HG03442 (cell line): ENCODE data around the gene BMP6.

Experiments used
- ATAC-seq: cut with Tn5 transposase; IDR thresholded peaks from one replicate; pipeline ENCODE4 v1.9.1; 2021; ENCODE audit warnings: mild to moderate bottlenecking, moderate library complexity; ENCODE audit not compliant: unreplicated experiment

The BMP6 gene

GRCh38 chr6:7901056-7901455 is 175.2 kb downstream of the BMP6 start:
- no peak for ATAC-seq

GRCh38 chr6:7901780-7902179 is 175.9 kb downstream of the BMP6 start:
- ATAC-seq = no peak

- no peak for ATAC-seq
Measured at GRCh38 chr6:7902221-7902620, 176.3 kb downstream of the BMP6 start.

- ATAC-seq = no peak
Measured at GRCh38 chr6:7902867-7903266, 177.0 kb downstream of the BMP6 start.

GRCh38 chr6:7903673-7904072 is 177.8 kb downstream of the BMP6 start:
- no peak for ATAC-seq

- no peak for ATAC-seq
Measured at GRCh38 chr6:7904654-7905319, 178.9 kb downstream of the BMP6 start.

GRCh38 chr6:7905416-7905815 is 179.5 kb downstream of the BMP6 start:
- ATAC-seq = no peak

GRCh38 chr6:7906741-7907140 is 180.8 kb downstream of the BMP6 start:
- no peak for ATAC-seq

- no peak for ATAC-seq
Measured at GRCh38 chr6:7907159-7907558, 181.3 kb downstream of the BMP6 start.

GRCh38 chr6:7909323-7910276 is 183.7 kb downstream of the BMP6 start:
- peak; percentile 34 for ATAC-seq

- ATAC-seq = no peak
Measured at GRCh38 chr6:7910298-7910653, 184.4 kb downstream of the BMP6 start.

GRCh38 chr6:7910654-7911344 is 184.9 kb downstream of the BMP6 start, which contains the start of gene TXNDC5:
Gene TXNDC5 (minus strand): TSS chr6:7910788. CDS start chr6:7910776, 12 bp downstream.
- peak; percentile 65 for ATAC-seq

GRCh38 chr6:7911345-7911725 is 185.4 kb downstream of the BMP6 start:
- no peak for ATAC-seq

GRCh38 chr6:7912024-7912423 is 186.1 kb downstream of the BMP6 start:
- no peak for ATAC-seq

GRCh38 chr6:7912736-7913517 is 187.0 kb downstream of the BMP6 start:
- no peak for ATAC-seq

- no peak for ATAC-seq
Measured at GRCh38 chr6:7914311-7914710, 188.4 kb downstream of the BMP6 start.

GRCh38 chr6:7914991-7915789 is 189.3 kb downstream of the BMP6 start:
- ATAC-seq = no peak

- ATAC-seq = peak; percentile 79
Measured at GRCh38 chr6:7916959-7917358, 191.1 kb downstream of the BMP6 start.

GRCh38 chr6:7917729-7918128 is 191.8 kb downstream of the BMP6 start:
- no peak for ATAC-seq

- no peak for ATAC-seq
Measured at GRCh38 chr6:7918403-7918802, 192.5 kb downstream of the BMP6 start.
